Gastrocnemius medialis (tissue), 4 donors: ENCODE data around the gene EFCC1.

Source experiments
- CTCF ChIP-seq, 5 experiments: fragments of 450-650 bp in 3 of 5; fragments of 200-600 bp in 2 of 5; sonication (generic) in 2 of 5; IDR thresholded peaks in 4 of 5; conservative IDR thresholded peaks in 1 of 5; 1 replicate in 4 of 5; 2 replicates in 1 of 5; pipeline ENCODE4 v1.5.1; 2016 to 2019; ENCODE audit warnings: antibody characterized with exemption in 5 of 5, mild to moderate bottlenecking in 3 of 5, moderate library complexity in 3 of 5
- POLR2A ChIP-seq, 2 donors: fragments of 450-650 bp; IDR thresholded peaks; one replicate each; pipeline ENCODE4 v1.6.1; 2017; ENCODE audit warnings: antibody characterized with exemption in 2 of 2, mild to moderate bottlenecking in 2 of 2, moderate library complexity in 2 of 2

- no peak for TF ChIP-seq CTCF (IDR thresholded peaks at IDR 0.05 in 4 of 5, conservative IDR thresholded peaks at IDR 0.05 in 1 of 5)
- TF ChIP-seq POLR2A (IDR thresholded peaks at IDR 0.05): no peak
Measured at GRCh38 chr3:128996200-128996599, 4.9 kb upstream of the EFCC1 start.
